H1 (cell line): ENCODE measurements around the gene MMP12. TPM values are rescaled to one million over a fixed set of nuclear protein-coding genes. Genes with fewer than 3 reads are reported as not detected.

Source experiments
- ATF3 ChIP-seq: IDR thresholded peaks from 2 replicates; pipeline ENCODE4 v1.6.1; 2011; ENCODE audit warnings: low read depth, mild to moderate bottlenecking, low read length; ENCODE audit not compliant: insufficient read depth
- BRCA1 ChIP-seq: IDR thresholded peaks from 2 replicates; pipeline ENCODE4 v1.6.1; 2012; ENCODE audit warnings: low read depth, low read length, improper control_type of control experiment
- MAFK ChIP-seq: IDR thresholded peaks from 2 replicates; pipeline ENCODE4 v1.6.1; 2012; ENCODE audit warnings: low read depth, mild to moderate bottlenecking, improper control_type of control experiment, low read length
- polyA plus RNA-seq, 7 experiments: library from polyadenylated mRNA; depleted of rRNA in 3 of 7; stranded (reverse) in 5 of 7; unstranded in 2 of 7; fragments of >200 nt in 5 of 7; fragments of 200-250 nt in 2 of 7; gene quantifications; 1 replicate in 5 of 7; 2 replicates in 1 of 7; 4 replicates in 1 of 7; pipeline versions ENCODE4 v1.2.1 to v1.2.3, GENCODE V29; 2011 to 2013; ENCODE audit warnings: missing spikeins in 2 of 7, mixed read lengths in 2 of 7
- total RNA-seq: library from RNA; stranded (reverse); fragmentation: NEBNext Ultra II Directional; extraction: Animal tissue kit (Norgen Biotek cat#: 25700); gene quantifications from 2 replicates; pipeline ENCODE4 v1.2.1, GENCODE V29; 2021

Gene MMP12
- total and polyA plus RNA-seq, 2 of the 8 experiments (the other 6 are each of a cell fraction or from before 2014, with no cell fraction given) = not detected

- TF ChIP-seq ATF3 (no peak), BRCA1 (no peak), MAFK (no peak)
Measured at GRCh38 chr11:102879801-102880200, 5.0 kb upstream of the MMP12 start (continued).
